GM12801 (cell line): Measurements from ENCODE around the gene ALPI.

Experiments used
- TF ChIP-seq, protein P1 (sequence below): IDR thresholded peaks from one replicate; pipeline ENCODE4 v1.5.1; 2011; ENCODE audit warnings: control low read depth; ENCODE audit not compliant: insufficient read length; ENCODE audit errors: extremely low read depth

Gene ALPI

DNA sequence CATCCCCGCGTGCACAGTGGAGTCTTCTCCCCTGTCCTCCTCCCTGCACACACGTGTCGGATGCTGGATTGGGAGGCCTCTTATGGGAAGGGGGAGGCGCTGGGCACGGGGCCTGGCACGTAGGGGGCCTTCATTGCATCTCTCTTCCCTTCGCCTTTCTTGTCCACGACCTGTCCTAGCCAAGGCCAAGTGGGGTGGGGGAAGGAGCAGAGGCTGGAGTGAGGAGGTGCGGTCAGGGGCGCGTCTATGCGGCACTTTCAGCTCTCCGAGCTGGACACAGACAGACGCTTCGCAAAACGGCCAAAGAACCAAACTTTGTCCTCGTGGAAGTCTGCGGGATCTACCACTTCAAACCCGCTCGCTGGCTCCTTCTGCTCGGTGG lies 35.9 kb upstream of the ALPI start:
- TF ChIP-seq, protein P1, sequence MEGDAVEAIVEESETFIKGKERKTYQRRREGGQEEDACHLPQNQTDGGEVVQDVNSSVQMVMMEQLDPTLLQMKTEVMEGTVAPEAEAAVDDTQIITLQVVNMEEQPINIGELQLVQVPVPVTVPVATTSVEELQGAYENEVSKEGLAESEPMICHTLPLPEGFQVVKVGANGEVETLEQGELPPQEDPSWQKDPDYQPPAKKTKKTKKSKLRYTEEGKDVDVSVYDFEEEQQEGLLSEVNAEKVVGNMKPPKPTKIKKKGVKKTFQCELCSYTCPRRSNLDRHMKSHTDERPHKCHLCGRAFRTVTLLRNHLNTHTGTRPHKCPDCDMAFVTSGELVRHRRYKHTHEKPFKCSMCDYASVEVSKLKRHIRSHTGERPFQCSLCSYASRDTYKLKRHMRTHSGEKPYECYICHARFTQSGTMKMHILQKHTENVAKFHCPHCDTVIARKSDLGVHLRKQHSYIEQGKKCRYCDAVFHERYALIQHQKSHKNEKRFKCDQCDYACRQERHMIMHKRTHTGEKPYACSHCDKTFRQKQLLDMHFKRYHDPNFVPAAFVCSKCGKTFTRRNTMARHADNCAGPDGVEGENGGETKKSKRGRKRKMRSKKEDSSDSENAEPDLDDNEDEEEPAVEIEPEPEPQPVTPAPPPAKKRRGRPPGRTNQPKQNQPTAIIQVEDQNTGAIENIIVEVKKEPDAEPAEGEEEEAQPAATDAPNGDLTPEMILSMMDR, result no peak

DNA sequence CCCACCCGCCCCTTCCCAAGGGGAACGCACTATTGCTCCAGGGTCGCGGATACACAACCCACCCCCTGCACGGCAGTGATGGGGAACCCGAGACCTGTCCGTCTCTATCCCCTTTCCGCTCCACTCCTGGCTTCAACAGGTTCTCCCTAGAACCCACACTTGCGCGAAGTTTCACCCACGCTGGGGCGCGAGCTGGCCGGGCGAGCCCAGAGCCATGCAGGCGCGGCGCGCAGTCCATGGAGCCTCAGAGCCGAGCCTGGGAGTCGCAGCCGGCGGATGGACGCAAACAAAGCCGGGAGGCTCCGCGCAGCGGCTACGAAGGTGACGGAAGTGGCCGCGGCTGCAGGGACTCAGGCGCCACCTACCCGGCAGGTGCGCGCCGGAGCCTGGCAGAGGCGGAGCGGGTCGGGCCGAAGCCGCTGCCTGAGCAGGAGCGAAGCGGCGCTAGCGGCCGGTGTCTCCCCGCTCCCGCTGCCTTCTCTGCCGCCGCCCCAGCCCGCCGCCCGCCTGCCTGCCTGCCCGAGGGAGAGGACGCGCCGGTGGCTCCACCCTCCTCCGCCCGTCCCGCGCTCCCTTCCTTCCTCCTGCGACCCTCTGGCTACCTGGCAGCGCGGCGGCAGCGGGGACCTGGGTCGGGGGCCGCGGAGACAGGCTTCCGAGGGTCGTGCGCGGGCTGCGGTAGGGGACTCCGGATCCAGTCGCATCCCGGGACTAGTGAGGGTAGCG lies 35.3 kb upstream of the ALPI start:
- TF ChIP-seq, protein P1, result no peak

GRCh38 chr2:232421189-232421785 lies 34.7 kb upstream of the ALPI start:
- TF ChIP-seq, protein P1, result no peak

GRCh38 chr2:232422051-232422450 lies 33.9 kb upstream of the ALPI start:
- TF ChIP-seq, protein P1, result no peak

GRCh38 chr2:232431705-232432590 lies 24.0 kb upstream of the ALPI start:
- TF ChIP-seq, protein P1, result no peak

DNA sequence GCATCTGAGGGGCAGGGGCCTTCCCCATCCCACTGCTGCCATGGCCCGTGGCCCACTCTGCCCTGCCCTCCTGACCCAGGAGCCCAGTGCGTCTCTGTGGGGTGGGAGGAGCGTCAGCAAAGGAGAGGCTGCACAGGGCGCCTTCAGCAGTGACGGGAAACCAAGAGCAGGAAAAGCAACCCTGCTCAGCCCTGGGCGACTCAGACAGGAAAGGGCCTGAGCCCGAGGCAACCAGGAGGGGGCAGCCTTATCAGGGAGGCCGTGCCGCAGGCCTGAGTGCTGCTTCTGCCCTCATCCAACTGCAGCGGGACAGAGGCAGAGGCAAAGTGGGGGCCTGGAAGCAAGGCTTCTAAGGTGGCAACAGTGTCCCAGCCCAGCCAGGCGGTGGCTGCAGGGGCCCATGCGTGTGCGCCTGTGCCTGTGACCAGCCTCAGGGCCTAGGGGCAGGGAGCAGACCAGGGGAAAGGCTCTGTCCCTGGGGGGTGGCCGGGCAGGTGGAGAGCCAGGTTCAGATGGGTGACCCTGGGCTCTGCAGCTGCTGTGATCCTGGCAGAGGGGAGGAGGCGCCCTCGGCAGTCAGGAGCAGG lies 23.3 kb upstream of the ALPI start:
- TF ChIP-seq, protein P1, result no peak

- TF ChIP-seq, protein P1, result no peak
Observed at GRCh38 chr2:232434091-232434490, 21.9 kb upstream of the ALPI start.
